NT2/D1 (cell line): ENCODE results near the gene MGAT5.

Source experiments
- SUZ12 ChIP-seq: IDR thresholded peaks from 2 replicates; pipeline ENCODE4 v1.6.1; 2011; ENCODE audit not compliant: insufficient read length, insufficient read depth; ENCODE audit errors: extremely low read depth
- YY1 ChIP-seq: IDR thresholded peaks from 2 replicates; pipeline ENCODE4 v1.6.1; 2011; ENCODE audit not compliant: insufficient read length, insufficient read depth
- ZNF274 ChIP-seq: IDR thresholded peaks from 2 replicates; pipeline ENCODE4 v1.6.1; 2011; ENCODE audit warnings: mild to moderate bottlenecking, low read depth, low read length

GRCh38 chr2:134250840-134251461 lies 2.9 kb upstream of the MGAT5 start:
- TF ChIP-seq ZNF274 (no peak), YY1 (no peak), SUZ12 (no peak)
